ENCODE results near the gene SPEM1.
"Not testable (repeated sequence)": the region's sequence is repeated elsewhere in the genome, so short reads cannot be mapped to it uniquely, and the experiment has no call there.

Gene SPEM1

GRCh38 chr17:7467498-7467897 lies 47.4 kb downstream of the SPEM1 start:
- DNase-seq (ENCODE audit: low read depth in 1 of 2, low spot score in 1 of 2) = no peak

- no peak for DNase-seq (ENCODE audit: low read depth in 1 of 2, low spot score in 1 of 2)
These were observed 48.2 kb downstream of the SPEM1 start for GRCh38 chr17:7468290-7468689.

DNA sequence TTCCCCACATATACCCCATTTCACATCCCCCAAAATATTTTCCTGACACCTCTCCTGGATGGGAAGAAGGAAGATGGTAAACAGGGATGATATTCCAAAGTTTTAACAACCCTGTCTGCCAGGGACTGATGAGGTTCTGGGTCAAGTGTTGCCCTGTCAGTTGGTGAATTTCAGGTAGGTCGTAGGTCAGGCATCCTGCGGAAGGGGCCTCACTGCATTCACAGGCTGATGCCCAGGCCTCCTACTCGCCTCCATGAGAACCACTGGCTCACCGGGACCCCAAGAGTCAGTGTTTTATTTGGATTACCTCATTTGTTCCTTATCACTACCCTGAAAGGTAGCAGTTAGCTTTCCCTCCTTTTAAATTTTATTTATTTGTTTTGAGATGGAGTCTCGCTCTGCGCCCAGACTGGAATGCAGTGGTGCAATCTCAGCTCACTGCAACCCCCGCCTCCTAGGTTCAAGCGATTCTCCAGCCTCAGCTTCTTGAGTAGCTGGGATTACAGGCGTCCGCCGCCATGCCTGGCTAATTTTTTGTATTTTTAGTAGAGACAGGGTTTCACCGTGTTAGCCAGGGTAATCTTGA lies 48.8 kb downstream of the SPEM1 start:
- no peak for DNase-seq (ENCODE audit: low read depth in 1 of 2, low spot score in 1 of 2)

- DNase-seq (ENCODE audit: low read depth in 1 of 2, low spot score in 1 of 2) = not testable (repeated sequence)
These were observed 49.7 kb downstream of the SPEM1 start for GRCh38 chr17:7469843-7470242.

GRCh38 chr17:7470457-7470973 lies 50.4 kb downstream of the SPEM1 start:
- not testable (repeated sequence) for DNase-seq (ENCODE audit: low read depth in 1 of 2, low spot score in 1 of 2)
